22Rv1 (cell line): Measurements from ENCODE around the gene FEZF2.

Experiments
- CTCF ChIP-seq: fragments of 450-650 bp; IDR thresholded peaks from 2 replicates; pipeline ENCODE4 v1.5.1; 2017; ENCODE audit warnings: mild to moderate bottlenecking
- ZFX ChIP-seq: fragments of 450-650 bp; IDR thresholded peaks from 2 replicates; pipeline ENCODE4 v1.6.1; 2017; ENCODE audit warnings: antibody characterized with exemption, borderline replicate concordance

DNA sequence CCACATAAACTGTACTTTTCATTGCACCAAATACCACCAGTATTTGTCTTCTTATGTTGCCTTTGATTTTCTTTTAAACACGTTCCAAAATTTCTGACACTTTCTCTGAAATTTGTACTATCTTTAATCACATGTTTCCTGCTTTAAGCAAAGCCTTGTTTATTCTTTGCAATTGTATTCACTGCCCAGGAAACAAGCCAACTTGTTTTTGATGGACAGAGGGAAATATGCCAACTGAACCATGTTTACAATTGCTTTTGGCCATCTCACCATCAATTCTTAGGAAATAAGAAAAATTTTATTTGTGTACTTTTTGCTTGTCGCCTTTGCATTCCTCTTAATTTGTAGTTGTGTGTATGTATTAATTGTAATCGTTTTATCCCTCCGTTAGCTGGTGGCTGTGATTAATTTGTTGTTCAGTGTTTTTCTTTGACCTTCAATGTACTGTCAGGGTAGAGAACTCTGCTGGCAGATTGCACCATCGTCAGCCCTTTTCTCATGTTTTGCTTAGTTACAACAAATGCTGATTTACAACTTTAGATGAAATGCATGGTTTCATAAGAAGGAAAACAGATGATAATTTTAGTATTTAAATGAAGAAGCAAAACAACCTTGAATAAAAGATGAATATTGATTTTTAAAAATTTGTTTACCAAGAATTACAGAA, 19.4 kb upstream of the FEZF2 start:
- TF ChIP-seq CTCF, result no peak
- no peak for TF ChIP-seq ZFX
